HL-60 (cell line): Measurements from ENCODE around the gene IMMP2L.

ENCODE experiments used
- GABPA ChIP-seq: IDR thresholded peaks from 2 replicates; pipeline ENCODE4 v1.6.1; 2012; ENCODE audit warnings: low read depth
- POLR2AphosphoS5 ChIP-seq: IDR thresholded peaks from 2 replicates; pipeline ENCODE4 v1.6.1; 2012; ENCODE audit warnings: low read depth
- SPI1 ChIP-seq: IDR thresholded peaks from 2 replicates; pipeline ENCODE4 v1.6.1; 2012; ENCODE audit warnings: low read depth, mild to moderate bottlenecking, borderline replicate concordance
- TF ChIP-seq, protein P1 (sequence below): IDR thresholded peaks from one replicate; pipeline ENCODE4 v1.5.1; 2011; ENCODE audit warnings: low read length, control low read depth, inconsistent platforms; ENCODE audit not compliant: insufficient read depth
- TF ChIP-seq, protein P2 (sequence below): IDR thresholded peaks from 2 replicates; pipeline ENCODE4 v1.6.1; 2012; ENCODE audit warnings: low read depth; ENCODE audit not compliant: insufficient replicate concordance

DNA sequence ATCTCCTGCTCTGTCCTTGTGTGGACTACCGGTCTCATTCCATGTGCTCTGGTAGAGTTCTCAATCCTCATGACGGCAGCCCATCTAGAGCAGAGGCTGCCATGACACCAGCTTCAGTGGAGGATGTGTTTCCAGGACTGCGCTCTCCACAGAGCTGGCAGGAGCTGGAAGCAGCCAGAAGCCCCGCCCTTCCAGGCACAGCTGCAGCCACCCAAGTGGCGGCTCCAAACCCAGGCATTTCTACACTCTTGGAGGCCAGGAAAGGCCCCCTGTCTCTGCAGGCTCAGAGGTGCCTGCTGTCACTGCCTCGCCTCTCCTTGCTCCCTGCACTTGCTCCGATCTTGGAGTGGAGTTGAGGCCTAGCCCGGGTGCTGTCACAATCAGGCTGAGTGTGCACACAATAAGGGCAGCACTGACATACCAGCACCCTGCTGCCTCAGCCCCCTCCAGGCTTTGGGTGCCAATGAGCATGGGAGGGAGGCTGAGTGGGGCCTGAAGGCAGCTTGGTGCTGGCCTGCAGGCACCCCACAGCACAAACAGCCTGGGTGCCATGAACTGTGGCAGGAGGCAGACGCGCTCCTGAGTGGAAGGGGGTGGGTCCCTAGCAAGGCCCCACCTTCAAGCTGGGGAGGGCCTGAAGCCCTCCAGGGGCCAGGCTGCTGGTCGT, 349.3 kb downstream of the IMMP2L start:
- TF ChIP-seq POLR2AphosphoS5: no peak
- TF ChIP-seq, protein P1, sequence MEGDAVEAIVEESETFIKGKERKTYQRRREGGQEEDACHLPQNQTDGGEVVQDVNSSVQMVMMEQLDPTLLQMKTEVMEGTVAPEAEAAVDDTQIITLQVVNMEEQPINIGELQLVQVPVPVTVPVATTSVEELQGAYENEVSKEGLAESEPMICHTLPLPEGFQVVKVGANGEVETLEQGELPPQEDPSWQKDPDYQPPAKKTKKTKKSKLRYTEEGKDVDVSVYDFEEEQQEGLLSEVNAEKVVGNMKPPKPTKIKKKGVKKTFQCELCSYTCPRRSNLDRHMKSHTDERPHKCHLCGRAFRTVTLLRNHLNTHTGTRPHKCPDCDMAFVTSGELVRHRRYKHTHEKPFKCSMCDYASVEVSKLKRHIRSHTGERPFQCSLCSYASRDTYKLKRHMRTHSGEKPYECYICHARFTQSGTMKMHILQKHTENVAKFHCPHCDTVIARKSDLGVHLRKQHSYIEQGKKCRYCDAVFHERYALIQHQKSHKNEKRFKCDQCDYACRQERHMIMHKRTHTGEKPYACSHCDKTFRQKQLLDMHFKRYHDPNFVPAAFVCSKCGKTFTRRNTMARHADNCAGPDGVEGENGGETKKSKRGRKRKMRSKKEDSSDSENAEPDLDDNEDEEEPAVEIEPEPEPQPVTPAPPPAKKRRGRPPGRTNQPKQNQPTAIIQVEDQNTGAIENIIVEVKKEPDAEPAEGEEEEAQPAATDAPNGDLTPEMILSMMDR: no peak
- TF ChIP-seq, protein P2, sequence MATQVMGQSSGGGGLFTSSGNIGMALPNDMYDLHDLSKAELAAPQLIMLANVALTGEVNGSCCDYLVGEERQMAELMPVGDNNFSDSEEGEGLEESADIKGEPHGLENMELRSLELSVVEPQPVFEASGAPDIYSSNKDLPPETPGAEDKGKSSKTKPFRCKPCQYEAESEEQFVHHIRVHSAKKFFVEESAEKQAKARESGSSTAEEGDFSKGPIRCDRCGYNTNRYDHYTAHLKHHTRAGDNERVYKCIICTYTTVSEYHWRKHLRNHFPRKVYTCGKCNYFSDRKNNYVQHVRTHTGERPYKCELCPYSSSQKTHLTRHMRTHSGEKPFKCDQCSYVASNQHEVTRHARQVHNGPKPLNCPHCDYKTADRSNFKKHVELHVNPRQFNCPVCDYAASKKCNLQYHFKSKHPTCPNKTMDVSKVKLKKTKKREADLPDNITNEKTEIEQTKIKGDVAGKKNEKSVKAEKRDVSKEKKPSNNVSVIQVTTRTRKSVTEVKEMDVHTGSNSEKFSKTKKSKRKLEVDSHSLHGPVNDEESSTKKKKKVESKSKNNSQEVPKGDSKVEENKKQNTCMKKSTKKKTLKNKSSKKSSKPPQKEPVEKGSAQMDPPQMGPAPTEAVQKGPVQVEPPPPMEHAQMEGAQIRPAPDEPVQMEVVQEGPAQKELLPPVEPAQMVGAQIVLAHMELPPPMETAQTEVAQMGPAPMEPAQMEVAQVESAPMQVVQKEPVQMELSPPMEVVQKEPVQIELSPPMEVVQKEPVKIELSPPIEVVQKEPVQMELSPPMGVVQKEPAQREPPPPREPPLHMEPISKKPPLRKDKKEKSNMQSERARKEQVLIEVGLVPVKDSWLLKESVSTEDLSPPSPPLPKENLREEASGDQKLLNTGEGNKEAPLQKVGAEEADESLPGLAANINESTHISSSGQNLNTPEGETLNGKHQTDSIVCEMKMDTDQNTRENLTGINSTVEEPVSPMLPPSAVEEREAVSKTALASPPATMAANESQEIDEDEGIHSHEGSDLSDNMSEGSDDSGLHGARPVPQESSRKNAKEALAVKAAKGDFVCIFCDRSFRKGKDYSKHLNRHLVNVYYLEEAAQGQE: no peak
- no peak for TF ChIP-seq GABPA
- TF ChIP-seq SPI1: no peak
